ENCODE results near the gene NR1D1.

DNA sequence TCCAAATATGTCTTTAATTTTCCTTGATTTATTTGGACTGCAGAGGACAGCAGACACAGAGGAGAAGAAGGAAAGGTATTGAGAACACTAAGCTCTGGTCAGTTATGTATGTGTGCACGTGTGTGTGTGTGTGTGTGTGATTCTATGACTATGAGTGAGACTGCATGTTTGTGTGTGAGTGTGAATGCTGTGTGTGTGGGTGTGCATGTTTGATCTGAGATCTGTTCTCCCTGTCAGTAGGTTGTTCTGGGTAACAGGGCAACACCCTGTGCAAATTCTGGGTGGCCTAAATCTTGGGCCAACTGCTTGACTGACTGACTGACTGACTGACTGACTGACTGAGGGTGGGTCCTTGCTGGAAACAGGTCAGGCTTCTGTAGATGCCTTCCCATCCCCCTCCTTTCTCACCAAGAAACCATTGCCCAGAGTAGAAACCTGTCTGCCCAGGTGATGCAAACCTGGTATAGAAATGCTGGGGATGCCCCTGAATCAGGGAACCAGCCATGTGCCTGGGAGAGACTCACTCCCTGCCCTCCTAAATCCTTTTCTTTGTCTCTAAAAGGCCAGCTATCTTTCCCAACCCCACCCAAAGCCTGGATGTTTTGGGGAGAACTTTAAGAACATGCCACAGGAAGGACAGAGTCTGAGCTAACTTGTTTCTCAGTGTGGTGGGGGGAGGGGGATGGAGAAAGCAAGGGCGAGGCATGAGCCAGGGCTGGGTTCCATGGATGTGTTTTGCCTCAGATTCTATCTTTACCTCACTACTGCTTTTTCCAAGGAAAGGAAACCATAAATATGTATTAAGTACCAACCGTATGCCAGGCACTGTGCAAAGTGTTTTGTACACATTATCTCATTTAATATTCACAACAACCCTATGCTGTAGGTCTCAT, 4.5 kb upstream of the NR1D1 start:
- TF ChIP-seq, protein P1, sequence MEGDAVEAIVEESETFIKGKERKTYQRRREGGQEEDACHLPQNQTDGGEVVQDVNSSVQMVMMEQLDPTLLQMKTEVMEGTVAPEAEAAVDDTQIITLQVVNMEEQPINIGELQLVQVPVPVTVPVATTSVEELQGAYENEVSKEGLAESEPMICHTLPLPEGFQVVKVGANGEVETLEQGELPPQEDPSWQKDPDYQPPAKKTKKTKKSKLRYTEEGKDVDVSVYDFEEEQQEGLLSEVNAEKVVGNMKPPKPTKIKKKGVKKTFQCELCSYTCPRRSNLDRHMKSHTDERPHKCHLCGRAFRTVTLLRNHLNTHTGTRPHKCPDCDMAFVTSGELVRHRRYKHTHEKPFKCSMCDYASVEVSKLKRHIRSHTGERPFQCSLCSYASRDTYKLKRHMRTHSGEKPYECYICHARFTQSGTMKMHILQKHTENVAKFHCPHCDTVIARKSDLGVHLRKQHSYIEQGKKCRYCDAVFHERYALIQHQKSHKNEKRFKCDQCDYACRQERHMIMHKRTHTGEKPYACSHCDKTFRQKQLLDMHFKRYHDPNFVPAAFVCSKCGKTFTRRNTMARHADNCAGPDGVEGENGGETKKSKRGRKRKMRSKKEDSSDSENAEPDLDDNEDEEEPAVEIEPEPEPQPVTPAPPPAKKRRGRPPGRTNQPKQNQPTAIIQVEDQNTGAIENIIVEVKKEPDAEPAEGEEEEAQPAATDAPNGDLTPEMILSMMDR (optimal IDR thresholded peaks at IDR 0.05 in 1 of 3, IDR thresholded peaks at IDR 0.05 in 1 of 3, conservative IDR thresholded peaks at IDR 0.05 in 1 of 3; ENCODE audit: extremely low read depth in 1 of 3, insufficient read depth in 2 of 3, low read length in 3 of 3) = no peak
- no peak for TF ChIP-seq EZH2 (IDR thresholded peaks at IDR 0.05; ENCODE audit: low read length)
